ENCODE data around the gene IRF5. TPM values are rescaled to one million over a fixed set of nuclear protein-coding genes. Genes with fewer than 3 reads are reported as not detected.

The IRF5 gene
- total and polyA plus RNA-seq, 7 donors, result 0.44 to 1.6 (median 1.2) TPM

DNA sequence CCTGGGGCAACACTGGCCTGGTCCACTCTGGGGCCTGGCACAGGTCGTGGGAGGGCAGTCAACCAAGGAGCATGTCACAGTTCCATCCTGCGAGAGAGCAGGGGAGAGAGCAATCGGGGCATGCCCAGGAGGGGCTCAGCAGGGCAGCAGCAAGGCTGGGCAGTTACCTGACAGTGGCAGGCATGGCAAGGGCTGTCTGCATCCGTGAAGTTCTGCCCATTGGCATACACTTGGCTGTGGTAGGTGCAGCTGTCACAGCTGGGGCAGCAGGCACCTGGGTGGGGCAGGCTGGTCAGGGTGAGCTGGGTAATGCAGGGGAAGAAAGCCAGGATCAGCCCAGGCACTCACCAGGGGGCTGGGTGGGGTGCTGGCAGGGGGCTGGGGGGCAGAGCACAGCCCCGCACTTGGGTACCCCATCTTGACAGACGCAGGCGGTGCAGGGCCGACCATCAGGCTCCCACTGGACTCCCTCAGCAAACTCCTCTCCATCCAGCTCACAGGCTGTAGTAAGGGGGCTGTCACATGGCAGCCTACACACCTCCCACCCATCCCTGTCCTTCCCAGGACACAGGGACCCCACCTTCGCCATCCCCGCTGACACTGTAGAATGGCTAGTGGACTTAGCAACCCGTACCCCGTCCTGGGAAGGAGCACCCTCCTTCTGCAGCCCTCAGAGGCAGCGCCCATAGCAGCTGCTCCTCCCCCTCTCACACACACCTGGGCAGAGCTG is 45.0 kb upstream of the IRF5 start:
- ATAC-seq, result no peak
- Histone ChIP-seq H3K9me3 (no peaks in the 10 kb centered on the region), H3K4me3 (no peak overlapping the region), H3K4me1 (no peaks in the 10 kb centered on the region), H3K27me3 (ENCODE audit: insufficient read depth in 3 of 3, low read length in 2 of 3) (peaks cover 0 to 20% (median 4%) of the 10 kb centered on the region in 3 donors), H3K27ac (no peak overlapping the region), H3K36me3 (ENCODE audit: insufficient read depth in 1 of 2, low read depth in 1 of 2) (no peaks in the 10 kb centered on the region)
- intact Hi-C loops (cut with DNase I), result no loop called here
- 86 to 89% (median 87%) methylated on average over 12 to 13 of the region's 13 CpGs for WGBS, 3 donors
- peak in 1 of 2 donors; percentile 36 for DNase-seq
- TF ChIP-seq, protein P1, sequence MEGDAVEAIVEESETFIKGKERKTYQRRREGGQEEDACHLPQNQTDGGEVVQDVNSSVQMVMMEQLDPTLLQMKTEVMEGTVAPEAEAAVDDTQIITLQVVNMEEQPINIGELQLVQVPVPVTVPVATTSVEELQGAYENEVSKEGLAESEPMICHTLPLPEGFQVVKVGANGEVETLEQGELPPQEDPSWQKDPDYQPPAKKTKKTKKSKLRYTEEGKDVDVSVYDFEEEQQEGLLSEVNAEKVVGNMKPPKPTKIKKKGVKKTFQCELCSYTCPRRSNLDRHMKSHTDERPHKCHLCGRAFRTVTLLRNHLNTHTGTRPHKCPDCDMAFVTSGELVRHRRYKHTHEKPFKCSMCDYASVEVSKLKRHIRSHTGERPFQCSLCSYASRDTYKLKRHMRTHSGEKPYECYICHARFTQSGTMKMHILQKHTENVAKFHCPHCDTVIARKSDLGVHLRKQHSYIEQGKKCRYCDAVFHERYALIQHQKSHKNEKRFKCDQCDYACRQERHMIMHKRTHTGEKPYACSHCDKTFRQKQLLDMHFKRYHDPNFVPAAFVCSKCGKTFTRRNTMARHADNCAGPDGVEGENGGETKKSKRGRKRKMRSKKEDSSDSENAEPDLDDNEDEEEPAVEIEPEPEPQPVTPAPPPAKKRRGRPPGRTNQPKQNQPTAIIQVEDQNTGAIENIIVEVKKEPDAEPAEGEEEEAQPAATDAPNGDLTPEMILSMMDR (IDR thresholded peaks at IDR 0.05), result no peak

GRCh38 chr7:128893251-128894100 is 44.3 kb upstream of the IRF5 start:
- H3K27me3 ChIP-seq (ENCODE audit: insufficient read depth in 3 of 3, low read length in 2 of 3), result peaks cover 0 to 20% (median 4%) of the 10 kb centered on the region in 3 donors
- peak in 1 of 4 donors; percentile 8 for ATAC-seq
- intact Hi-C loops (cut with DNase I), result no loop called here

DNA sequence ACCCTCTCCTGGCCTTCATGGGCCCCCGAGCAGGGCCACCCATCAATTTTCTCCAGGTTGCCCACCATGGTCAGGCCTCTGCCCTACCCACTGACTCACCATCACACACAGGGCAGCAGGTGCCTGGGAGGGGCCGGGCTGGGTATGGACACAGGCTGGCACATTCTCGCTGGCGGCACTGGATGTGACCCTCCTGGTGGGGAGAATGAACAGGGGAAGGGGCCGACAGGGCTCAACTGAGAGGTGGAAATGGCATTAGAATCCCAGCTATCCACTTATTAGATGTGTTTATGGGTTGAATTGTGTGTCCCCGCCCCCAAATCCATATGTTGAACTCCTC is 43.7 kb upstream of the IRF5 start:
- no peaks in the 10 kb centered on the region for H3K4me1 ChIP-seq
- no peaks in the 10 kb centered on the region for H3K9me3 ChIP-seq
- DNase-seq, result peak in 1 of 2 donors; percentile 42
- no peaks in the 10 kb centered on the region for H3K36me3 ChIP-seq (ENCODE audit: insufficient read depth in 1 of 2, low read depth in 1 of 2)
- TF ChIP-seq, protein P1 (IDR thresholded peaks at IDR 0.05), result no peak
- WGBS, 3 donors, result 88 to 94% (median 92%) methylated on average over 6 of the region's 6 CpGs
- no peak overlapping the region for H3K27ac ChIP-seq
- no peak overlapping the region for H3K4me3 ChIP-seq
- peak in 1 of 4 donors; percentile 20 for ATAC-seq
- intact Hi-C loops (cut with DNase I), result no loop called here
- peaks cover 0 to 20% (median 4%) of the 10 kb centered on the region in 3 donors for H3K27me3 ChIP-seq (ENCODE audit: insufficient read depth in 3 of 3, low read length in 2 of 3)

More at GRCh38 chr7:128893251-128894100, 44.3 kb upstream of the IRF5 start:
- no peak overlapping the region for H3K4me3 ChIP-seq
- 80 to 89% (median 81%) methylated on average over 21 to 23 of the region's 23 CpGs for WGBS, 3 donors
- H3K27ac ChIP-seq, result no peak overlapping the region
- no peaks in the 10 kb centered on the region for H3K4me1 ChIP-seq
- TF ChIP-seq, protein P1 (IDR thresholded peaks at IDR 0.05), result no peak
- H3K9me3 ChIP-seq, result no peaks in the 10 kb centered on the region
- H3K36me3 ChIP-seq (ENCODE audit: insufficient read depth in 1 of 2, low read depth in 1 of 2), result no peaks in the 10 kb centered on the region
- peak in 1 of 2 donors; percentile 49 for DNase-seq

DNA sequence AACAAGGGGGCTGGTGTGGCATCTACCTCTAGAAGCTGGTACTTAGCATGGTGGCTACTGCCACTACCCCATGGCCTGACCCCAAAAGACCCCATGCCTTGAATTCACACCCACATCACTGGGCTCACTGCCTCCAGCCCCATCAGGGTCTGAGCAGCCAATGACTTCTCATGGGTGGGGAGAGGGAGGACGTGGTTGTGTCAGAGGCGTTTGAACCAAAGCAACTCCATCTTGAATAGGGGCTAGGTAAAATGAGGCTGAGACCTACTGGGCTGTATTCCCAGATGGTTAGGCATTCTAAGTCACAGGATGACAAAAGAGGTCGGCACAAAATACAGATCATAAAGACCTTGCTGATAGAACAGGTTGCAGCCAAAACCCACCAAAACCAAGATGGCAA is 42.4 kb upstream of the IRF5 start:
- no peak for DNase-seq
- H3K4me1 ChIP-seq, result no peaks in the 10 kb centered on the region
- H3K4me3 ChIP-seq, result no peak overlapping the region
- TF ChIP-seq, protein P1 (IDR thresholded peaks at IDR 0.05), result no peak
- H3K36me3 ChIP-seq (ENCODE audit: insufficient read depth in 1 of 2, low read depth in 1 of 2), result no peaks in the 10 kb centered on the region
- H3K9me3 ChIP-seq, result peaks cover 9% of the 10 kb centered on the region
- ATAC-seq, result no peak
- no peak overlapping the region for H3K27ac ChIP-seq
- H3K27me3 ChIP-seq (ENCODE audit: insufficient read depth in 3 of 3, low read length in 2 of 3), result peaks cover 0 to 13% (median 1%) of the 10 kb centered on the region in 3 donors
- 66 to 78% (median 78%) methylated on average over 3 of the region's 3 CpGs for WGBS, 3 donors
- intact Hi-C loops (cut with DNase I), result no loop called here
